SK-N-SH (cell line): Measurements from ENCODE around the gene TEPSIN. TPM values are rescaled to one million over a fixed set of nuclear protein-coding genes. Genes with fewer than 3 reads are reported as not detected.

Source experiments
- CTCF ChIA-PET: fragments of 300-600, 350-600 bp; formaldehyde crosslinking; extraction: SDS; loops from one replicate; lab custom pipeline; 2021; lab: Yijun Ruan, JAX
- POLR2A ChIA-PET: fragments of 350-600 bp; sonication (Branson Sonifier 250); formaldehyde crosslinking; extraction: SDS; loops from one replicate; lab custom pipeline; 2020; ENCODE audit warnings: antibody characterized with exemption, inconsistent platforms; lab: Yijun Ruan, JAX
- DNase-seq: peaks from one replicate; pipeline ENCODE4 v3.0.0; 2012
- H2AFZ ChIP-seq: fragments of 200-600 bp; sonication (generic); 2 replicates; pipeline ENCODE4 v1.8.1; 2016; ENCODE audit warnings: antibody characterized with exemption, mild to moderate bottlenecking, low read depth
- H3F3A ChIP-seq: fragments of 200-600 bp; sonication (generic); replicated peaks from 2 replicates; pipeline ENCODE3; 2016; ENCODE audit warnings: antibody characterized with exemption, mild to moderate bottlenecking; ENCODE audit not compliant: insufficient read depth
- H3K27ac ChIP-seq, 2 experiments: fragments of 200-500 bp in 1 of 2; fragments of 200-600 bp in 1 of 2; sonication (Bioruptor generic) in 1 of 2; sonication (generic), shearing (Covaris generic) in 1 of 2; 2 replicates each; pipeline versions ENCODE4 v1.5.1 to v1.6.1; 2014 to 2016; ENCODE audit warnings: low read depth in 2 of 2, inconsistent platforms in 1 of 2, low read length in 1 of 2, mild to moderate bottlenecking in 1 of 2, mixed read lengths in 1 of 2
- H3K27me3 ChIP-seq: fragments of 200-600 bp; sonication (generic), shearing (Covaris generic); 2 replicates; pipeline ENCODE4 v1.6.1; 2016; ENCODE audit warnings: mixed run types; ENCODE audit not compliant: insufficient read depth
- H3K36me3 ChIP-seq, 2 experiments: fragments of 200-500 bp in 1 of 2; fragments of 200-600 bp in 1 of 2; sonication (Bioruptor generic) in 1 of 2; sonication (generic) in 1 of 2; replicated peaks in 1 of 2; 2 replicates each; pipeline versions ENCODE3 to v1.5.1; 2014 to 2016; ENCODE audit warnings: low read length in 1 of 2, mild to moderate bottlenecking in 1 of 2; ENCODE audit not compliant: insufficient read depth in 2 of 2, control insufficient read depth in 1 of 2
- H3K4me1 ChIP-seq, 2 experiments: fragments of 200-500 bp in 1 of 2; fragments of 200-600 bp in 1 of 2; sonication (Bioruptor generic) in 1 of 2; sonication (generic), shearing (Covaris generic) in 1 of 2; 2 replicates each; pipeline versions ENCODE4 v1.5.1 to v1.6.1; 2014 to 2016; ENCODE audit warnings: low read depth in 1 of 2, low read length in 1 of 2, mixed run types in 1 of 2; ENCODE audit not compliant: insufficient read depth in 2 of 2, control insufficient read depth in 1 of 2
- H3K4me2 ChIP-seq: fragments of 200-600 bp; sonication (generic), shearing (Covaris generic); 2 replicates; pipeline ENCODE4 v1.6.1; 2017; ENCODE audit warnings: mixed run types
- H3K4me3 ChIP-seq, 2 experiments: fragments of 200-500 bp in 1 of 2; fragments of 200-600 bp in 1 of 2; sonication (Bioruptor generic) in 1 of 2; sonication (generic), shearing (Covaris generic) in 1 of 2; 2 replicates each; pipeline versions ENCODE4 v1.5.1 to v1.8.1; 2014 to 2016; ENCODE audit warnings: low read depth in 2 of 2, inconsistent platforms in 1 of 2, low read length in 1 of 2, mild to moderate bottlenecking in 1 of 2, mixed read lengths in 1 of 2, moderate library complexity in 1 of 2
- H3K79me2 ChIP-seq: fragments of 200-600 bp; sonication (generic); 2 replicates; pipeline ENCODE4 v1.8.1; 2017; ENCODE audit warnings: mild to moderate bottlenecking; ENCODE audit not compliant: insufficient read depth
- H3K9ac ChIP-seq: fragments of 200-600 bp; sonication (generic); 2 replicates; pipeline ENCODE4 v1.6.1; 2017; ENCODE audit warnings: mixed run types
- H3K9me2 ChIP-seq: fragments of 200-600 bp; sonication (generic); 2 replicates; pipeline ENCODE4 v1.6.1; 2017; ENCODE audit warnings: mixed run types
- H3K9me3 ChIP-seq: fragments of 200-600 bp; sonication (generic); 2 replicates; pipeline ENCODE4 v1.6.1; 2017; ENCODE audit warnings: mixed run types, mild to moderate bottlenecking, moderate library complexity
- H4K20me1 ChIP-seq: fragments of 200-600 bp; sonication (generic); 2 replicates; pipeline ENCODE4 v1.6.1; 2017; ENCODE audit warnings: mild to moderate bottlenecking, mixed run types; ENCODE audit not compliant: insufficient read depth
- EP300 ChIP-seq, 2 experiments: IDR thresholded peaks; 2 replicates each; pipeline versions ENCODE4 v1.4.0 to v1.6.1; 2012; ENCODE audit warnings: borderline replicate concordance in 1 of 2, low read depth in 1 of 2, low read length in 1 of 2
- EZH2phosphoT487 ChIP-seq: fragments of 200-600 bp; sonication (generic); IDR thresholded peaks from 2 replicates; pipeline ENCODE4 v1.6.1; 2017; ENCODE audit warnings: low read depth, mixed run types, mild to moderate bottlenecking, antibody characterized with exemption, moderate library complexity, borderline replicate concordance
- FOSL2 ChIP-seq: IDR thresholded peaks from 2 replicates; pipeline ENCODE4 v1.4.0; 2012; ENCODE audit warnings: low read depth, mild to moderate bottlenecking, moderate library complexity, borderline replicate concordance
- FOXM1 ChIP-seq: IDR thresholded peaks from 2 replicates; pipeline ENCODE4 v1.4.0; 2012; ENCODE audit warnings: low read depth, mild to moderate bottlenecking
- GATA2 ChIP-seq: sonication (generic); formaldehyde crosslinking; IDR thresholded peaks from 2 replicates; pipeline ENCODE4 v1.5.0; 2020; ENCODE audit warnings: mild to moderate bottlenecking, missing genetic modification reagents
- JUND ChIP-seq: IDR thresholded peaks from 2 replicates; pipeline ENCODE4 v1.4.0; 2012
- MEF2A ChIP-seq: IDR thresholded peaks from 2 replicates; pipeline ENCODE4 v1.4.0; 2012; ENCODE audit warnings: low read depth, borderline replicate concordance
- RXRA ChIP-seq: IDR thresholded peaks from 2 replicates; pipeline ENCODE4 v1.4.0; 2012; ENCODE audit warnings: low read depth, mild to moderate bottlenecking, borderline replicate concordance
- SIN3A ChIP-seq: IDR thresholded peaks from 2 replicates; pipeline ENCODE4 v1.6.1; 2012; ENCODE audit warnings: low read depth, mild to moderate bottlenecking, low read length, moderate library complexity, borderline replicate concordance
- TCF12 ChIP-seq: IDR thresholded peaks from 2 replicates; pipeline ENCODE4 v1.4.0; 2012
- YY1 ChIP-seq: IDR thresholded peaks from 2 replicates; pipeline ENCODE4 v1.4.0; 2012; ENCODE audit warnings: low read depth, mild to moderate bottlenecking
- WGBS: methylation state at CpG from one replicate; pipeline ENCODE4 v1.1.6; 2017; ENCODE audit warnings: low lambda C conversion rate; 5-methylcytosine and 5-hydroxymethylcytosine counted together
- polyA plus RNA-seq, 3 experiments: library from polyadenylated mRNA; depleted of rRNA; stranded (reverse); fragments of >200 nt; gene quantifications; 2 replicates each; pipeline ENCODE4 v1.2.3, GENCODE V29; 2012
- TF ChIP-seq, protein P1 (sequence below): fragments of 150-350 bp; IDR thresholded peaks from 2 replicates; pipeline ENCODE4 v1.6.1; 2016; ENCODE audit warnings: mild to moderate bottlenecking, low read depth, low read length
- TF ChIP-seq, protein P2 (sequence below): IDR thresholded peaks from 2 replicates; pipeline ENCODE4; 2012
- TF ChIP-seq, protein P3 (sequence below): IDR thresholded peaks from 2 replicates; pipeline ENCODE4 v1.6.1; 2012; ENCODE audit warnings: mild to moderate bottlenecking, low read depth, low read length, moderate library complexity
- TF ChIP-seq, protein P4 (sequence below): IDR thresholded peaks from 2 replicates; pipeline ENCODE4 v1.4.0; 2012; ENCODE audit warnings: low read depth, borderline replicate concordance

The TEPSIN gene
- polyA plus RNA-seq, 1 of the 3 experiments (the other 2 are of a cell fraction), result 35.3 TPM

DNA sequence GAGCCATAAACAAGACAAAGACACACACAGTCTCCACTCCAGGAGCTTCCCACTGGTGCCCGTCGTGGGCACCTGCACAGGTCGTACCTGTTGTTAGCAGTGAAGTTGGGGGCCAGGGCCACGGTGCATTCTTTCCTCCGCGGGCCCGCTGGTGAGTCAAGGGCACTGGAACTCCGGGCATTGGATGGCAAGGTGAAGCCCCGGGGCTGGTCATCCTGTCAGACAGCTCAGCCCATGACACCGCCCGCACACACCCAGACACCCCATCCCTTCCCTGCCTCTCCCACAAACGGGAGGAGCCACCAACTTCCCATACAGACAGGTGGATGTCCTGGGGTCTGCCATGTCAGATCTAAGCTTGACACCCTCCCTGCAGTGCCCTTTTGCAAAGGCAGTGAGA, 32.2 kb downstream of the TEPSIN start:
- Histone ChIP-seq H3K4me3 (no peak overlapping the region), H3K27me3 (no peaks in the 10 kb centered on the region), H4K20me1 (no peaks in the 10 kb centered on the region)
- DNase-seq, result no peak
- POLR2A ChIA-PET, result no interaction called here
- TF ChIP-seq JUND (no peak), EZH2phosphoT487 (no peak), FOSL2 (no peak), FOXM1 (no peak), GATA2 (CRISPR knock-in tag) (no peak), RXRA (no peak), YY1 (no peak), SIN3A (no peak), MEF2A (no peak), TCF12 (no peak), EP300 (IDR thresholded peaks at IDR 0.05; ENCODE audit: borderline replicate concordance in 1 of 2, low read depth in 1 of 2, low read length in 1 of 2) (no peak)
- TF ChIP-seq, protein P1, sequence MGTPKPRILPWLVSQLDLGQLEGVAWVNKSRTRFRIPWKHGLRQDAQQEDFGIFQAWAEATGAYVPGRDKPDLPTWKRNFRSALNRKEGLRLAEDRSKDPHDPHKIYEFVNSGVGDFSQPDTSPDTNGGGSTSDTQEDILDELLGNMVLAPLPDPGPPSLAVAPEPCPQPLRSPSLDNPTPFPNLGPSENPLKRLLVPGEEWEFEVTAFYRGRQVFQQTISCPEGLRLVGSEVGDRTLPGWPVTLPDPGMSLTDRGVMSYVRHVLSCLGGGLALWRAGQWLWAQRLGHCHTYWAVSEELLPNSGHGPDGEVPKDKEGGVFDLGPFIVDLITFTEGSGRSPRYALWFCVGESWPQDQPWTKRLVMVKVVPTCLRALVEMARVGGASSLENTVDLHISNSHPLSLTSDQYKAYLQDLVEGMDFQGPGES, result no peak
- TF ChIP-seq, protein P2, sequence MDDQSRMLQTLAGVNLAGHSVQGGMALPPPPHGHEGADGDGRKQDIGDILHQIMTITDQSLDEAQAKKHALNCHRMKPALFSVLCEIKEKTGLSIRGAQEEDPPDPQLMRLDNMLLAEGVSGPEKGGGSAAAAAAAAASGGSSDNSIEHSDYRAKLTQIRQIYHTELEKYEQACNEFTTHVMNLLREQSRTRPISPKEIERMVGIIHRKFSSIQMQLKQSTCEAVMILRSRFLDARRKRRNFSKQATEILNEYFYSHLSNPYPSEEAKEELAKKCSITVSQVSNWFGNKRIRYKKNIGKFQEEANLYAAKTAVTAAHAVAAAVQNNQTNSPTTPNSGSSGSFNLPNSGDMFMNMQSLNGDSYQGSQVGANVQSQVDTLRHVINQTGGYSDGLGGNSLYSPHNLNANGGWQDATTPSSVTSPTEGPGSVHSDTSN, result no peak
- TF ChIP-seq, protein P3, sequence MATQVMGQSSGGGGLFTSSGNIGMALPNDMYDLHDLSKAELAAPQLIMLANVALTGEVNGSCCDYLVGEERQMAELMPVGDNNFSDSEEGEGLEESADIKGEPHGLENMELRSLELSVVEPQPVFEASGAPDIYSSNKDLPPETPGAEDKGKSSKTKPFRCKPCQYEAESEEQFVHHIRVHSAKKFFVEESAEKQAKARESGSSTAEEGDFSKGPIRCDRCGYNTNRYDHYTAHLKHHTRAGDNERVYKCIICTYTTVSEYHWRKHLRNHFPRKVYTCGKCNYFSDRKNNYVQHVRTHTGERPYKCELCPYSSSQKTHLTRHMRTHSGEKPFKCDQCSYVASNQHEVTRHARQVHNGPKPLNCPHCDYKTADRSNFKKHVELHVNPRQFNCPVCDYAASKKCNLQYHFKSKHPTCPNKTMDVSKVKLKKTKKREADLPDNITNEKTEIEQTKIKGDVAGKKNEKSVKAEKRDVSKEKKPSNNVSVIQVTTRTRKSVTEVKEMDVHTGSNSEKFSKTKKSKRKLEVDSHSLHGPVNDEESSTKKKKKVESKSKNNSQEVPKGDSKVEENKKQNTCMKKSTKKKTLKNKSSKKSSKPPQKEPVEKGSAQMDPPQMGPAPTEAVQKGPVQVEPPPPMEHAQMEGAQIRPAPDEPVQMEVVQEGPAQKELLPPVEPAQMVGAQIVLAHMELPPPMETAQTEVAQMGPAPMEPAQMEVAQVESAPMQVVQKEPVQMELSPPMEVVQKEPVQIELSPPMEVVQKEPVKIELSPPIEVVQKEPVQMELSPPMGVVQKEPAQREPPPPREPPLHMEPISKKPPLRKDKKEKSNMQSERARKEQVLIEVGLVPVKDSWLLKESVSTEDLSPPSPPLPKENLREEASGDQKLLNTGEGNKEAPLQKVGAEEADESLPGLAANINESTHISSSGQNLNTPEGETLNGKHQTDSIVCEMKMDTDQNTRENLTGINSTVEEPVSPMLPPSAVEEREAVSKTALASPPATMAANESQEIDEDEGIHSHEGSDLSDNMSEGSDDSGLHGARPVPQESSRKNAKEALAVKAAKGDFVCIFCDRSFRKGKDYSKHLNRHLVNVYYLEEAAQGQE, result no peak
- TF ChIP-seq, protein P4, sequence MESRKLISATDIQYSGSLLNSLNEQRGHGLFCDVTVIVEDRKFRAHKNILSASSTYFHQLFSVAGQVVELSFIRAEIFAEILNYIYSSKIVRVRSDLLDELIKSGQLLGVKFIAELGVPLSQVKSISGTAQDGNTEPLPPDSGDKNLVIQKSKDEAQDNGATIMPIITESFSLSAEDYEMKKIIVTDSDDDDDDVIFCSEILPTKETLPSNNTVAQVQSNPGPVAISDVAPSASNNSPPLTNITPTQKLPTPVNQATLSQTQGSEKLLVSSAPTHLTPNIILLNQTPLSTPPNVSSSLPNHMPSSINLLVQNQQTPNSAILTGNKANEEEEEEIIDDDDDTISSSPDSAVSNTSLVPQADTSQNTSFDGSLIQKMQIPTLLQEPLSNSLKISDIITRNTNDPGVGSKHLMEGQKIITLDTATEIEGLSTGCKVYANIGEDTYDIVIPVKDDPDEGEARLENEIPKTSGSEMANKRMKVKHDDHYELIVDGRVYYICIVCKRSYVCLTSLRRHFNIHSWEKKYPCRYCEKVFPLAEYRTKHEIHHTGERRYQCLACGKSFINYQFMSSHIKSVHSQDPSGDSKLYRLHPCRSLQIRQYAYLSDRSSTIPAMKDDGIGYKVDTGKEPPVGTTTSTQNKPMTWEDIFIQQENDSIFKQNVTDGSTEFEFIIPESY, result no peak
- TF ChIP-seq, all 33 proteins: peak for 0
- Histone ChIP-seq H3K4me2 (no peak overlapping the region), H3K9ac (no peak overlapping the region), H3F3A (no peaks in the 10 kb centered on the region), H3K27ac (no peak overlapping the region), H3K79me2 (no peaks in the 10 kb centered on the region), H3K4me1 (no peaks in the 10 kb centered on the region), H3K9me2 (no peaks in the 10 kb centered on the region), H3K9me3 (no peaks in the 10 kb centered on the region), H3K36me3 (peaks cover under 1 to 3% of the 10 kb centered on the region in 2 experiments), H2AFZ (no peak overlapping the region)
- 92% methylated on average over 12 of the region's 12 CpGs for WGBS
- CTCF ChIA-PET, result interaction anchor here (0.9 to 14.7 kb wide), 3 partner anchors 14 to 64 kb away, joined by 3 to 147 read pairs (median 3); no protein-coding TSS in a partner anchor
